ENCODE results near the gene SLC28A1.

GRCh38 chr15:84938726-84939125 is 54.3 kb downstream of the SLC28A1 start:
- TF ChIP-seq POLR2A (IDR thresholded peaks at IDR 0.05; ENCODE audit: borderline replicate concordance, extremely low read depth, insufficient read depth, insufficient read length) (no peak), EZH2 (IDR thresholded peaks at IDR 0.05) (no peak), MAX (IDR thresholded peaks at IDR 0.05) (no peak), CTCF (IDR thresholded peaks at IDR 0.05 in 2 of 3, conservative IDR thresholded peaks at IDR 0.05 in 1 of 3; ENCODE audit: borderline replicate concordance in 1 of 3, insufficient read depth in 1 of 3, low read depth in 2 of 3, low read length in 2 of 3) (no peak), POLR2AphosphoS5 (IDR thresholded peaks at IDR 0.05; ENCODE audit: low read depth, low read length) (no peak), CBX3 (IDR thresholded peaks at IDR 0.05; ENCODE audit: low read depth) (no peak), EZH2phosphoT487 (IDR thresholded peaks at IDR 0.05; ENCODE audit: borderline replicate concordance) (no peak), ZNF274 (IDR thresholded peaks at IDR 0.05; ENCODE audit: low read depth, low read length) (no peak), JUND (IDR thresholded peaks at IDR 0.05) (no peak), SIN3A (IDR thresholded peaks at IDR 0.05; ENCODE audit: low read depth) (no peak), SP1 (IDR thresholded peaks at IDR 0.05; ENCODE audit: low read depth) (no peak), REST (IDR thresholded peaks at IDR 0.05; ENCODE audit: low read depth) (no peak), RAD21 (IDR thresholded peaks at IDR 0.05; ENCODE audit: low read depth) (no peak)
